WERI-Rb-1 (cell line): ENCODE data around the gene SLC22A13.

Experiments
- DNase-seq: peaks from one replicate; pipeline ENCODE4 v3.0.0-alpha.2; 2020
- H3K27ac ChIP-seq: fragments of 250-450 bp; sonication (Bioruptor Pico); 2 replicates; pipeline ENCODE4 v1.5.1; 2020; ENCODE audit warnings: mild to moderate bottlenecking, moderate library complexity
- H3K27me3 ChIP-seq: fragments of 250-450 bp; sonication (Bioruptor Pico); 2 replicates; pipeline ENCODE4 v1.5.1; 2021; ENCODE audit warnings: mild to moderate bottlenecking, low read depth, moderate library complexity; ENCODE audit not compliant: insufficient read depth, severe bottlenecking
- H3K36me3 ChIP-seq: fragments of 250-450 bp; sonication (Bioruptor Pico); 2 replicates; pipeline ENCODE4 v1.5.1; 2020; ENCODE audit warnings: mild to moderate bottlenecking, moderate library complexity
- H3K4me3 ChIP-seq: 2 replicates; pipeline ENCODE4 v1.5.1; 2011; ENCODE audit warnings: low read depth, mild to moderate bottlenecking, control low read depth, low read length
- H3K9me3 ChIP-seq: fragments of 250-450 bp; sonication (Bioruptor Pico); 2 replicates; pipeline ENCODE4 v1.5.1; 2021; ENCODE audit warnings: mild to moderate bottlenecking, moderate library complexity; ENCODE audit not compliant: severe bottlenecking
- TF ChIP-seq, protein P1 (sequence below): IDR thresholded peaks from 2 replicates; pipeline ENCODE4 v1.5.1; 2011; ENCODE audit warnings: low read depth, mild to moderate bottlenecking, control low read depth, inconsistent platforms, low read length

Gene SLC22A13

DNA sequence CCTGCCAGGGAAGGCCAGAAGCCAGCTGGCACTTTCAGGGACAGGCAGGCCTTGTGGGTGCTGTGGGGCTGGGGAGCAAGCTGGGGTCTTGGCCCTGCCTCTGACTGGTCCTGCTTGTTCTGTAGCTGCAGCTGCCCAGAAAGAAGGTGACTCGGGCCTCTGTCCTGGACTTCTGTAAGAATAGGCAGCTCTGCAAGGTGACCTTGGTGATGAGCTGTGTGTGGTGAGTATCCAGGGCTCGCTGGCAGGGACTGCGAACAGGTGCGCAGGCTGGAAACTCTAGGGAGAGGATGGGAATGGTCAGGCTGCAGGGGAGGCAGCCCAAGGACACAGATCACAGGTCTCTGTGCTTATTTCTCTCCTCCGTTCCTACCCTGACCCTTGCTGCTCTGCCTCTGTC, 47.7 kb downstream of the SLC22A13 start:
- H3K4me3 ChIP-seq: no peak overlapping the region
- TF ChIP-seq, protein P1, sequence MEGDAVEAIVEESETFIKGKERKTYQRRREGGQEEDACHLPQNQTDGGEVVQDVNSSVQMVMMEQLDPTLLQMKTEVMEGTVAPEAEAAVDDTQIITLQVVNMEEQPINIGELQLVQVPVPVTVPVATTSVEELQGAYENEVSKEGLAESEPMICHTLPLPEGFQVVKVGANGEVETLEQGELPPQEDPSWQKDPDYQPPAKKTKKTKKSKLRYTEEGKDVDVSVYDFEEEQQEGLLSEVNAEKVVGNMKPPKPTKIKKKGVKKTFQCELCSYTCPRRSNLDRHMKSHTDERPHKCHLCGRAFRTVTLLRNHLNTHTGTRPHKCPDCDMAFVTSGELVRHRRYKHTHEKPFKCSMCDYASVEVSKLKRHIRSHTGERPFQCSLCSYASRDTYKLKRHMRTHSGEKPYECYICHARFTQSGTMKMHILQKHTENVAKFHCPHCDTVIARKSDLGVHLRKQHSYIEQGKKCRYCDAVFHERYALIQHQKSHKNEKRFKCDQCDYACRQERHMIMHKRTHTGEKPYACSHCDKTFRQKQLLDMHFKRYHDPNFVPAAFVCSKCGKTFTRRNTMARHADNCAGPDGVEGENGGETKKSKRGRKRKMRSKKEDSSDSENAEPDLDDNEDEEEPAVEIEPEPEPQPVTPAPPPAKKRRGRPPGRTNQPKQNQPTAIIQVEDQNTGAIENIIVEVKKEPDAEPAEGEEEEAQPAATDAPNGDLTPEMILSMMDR: no peak

DNA sequence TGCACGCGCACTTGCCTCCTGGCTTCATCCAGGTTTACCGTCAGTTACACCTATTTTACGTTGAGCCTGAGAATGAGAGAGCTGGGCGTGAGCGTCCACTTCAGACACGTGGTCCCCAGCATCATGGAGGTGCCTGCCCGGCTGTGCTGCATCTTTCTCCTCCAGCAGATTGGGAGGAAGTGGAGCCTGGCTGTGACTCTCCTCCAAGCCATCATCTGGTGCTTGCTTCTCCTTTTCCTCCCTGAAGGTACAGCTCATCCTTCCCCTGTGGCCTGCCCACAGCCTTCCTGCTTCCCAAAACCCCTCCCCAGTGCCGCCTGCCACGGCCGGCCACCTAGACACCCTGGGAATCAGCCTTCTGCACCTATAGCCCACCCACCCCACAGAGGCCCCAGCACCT, 48.1 kb downstream of the SLC22A13 start:
- no peaks in the 10 kb centered on the region for H3K27me3 ChIP-seq
- H3K4me3 ChIP-seq: no peak overlapping the region
- no peak for DNase-seq
- H3K9me3 ChIP-seq: no peaks in the 10 kb centered on the region
- H3K27ac ChIP-seq: no peak overlapping the region
- H3K36me3 ChIP-seq: no peaks in the 10 kb centered on the region
- TF ChIP-seq, protein P1: no peak

More for the DNA sequence above, 47.7 kb downstream of the SLC22A13 start:
- no peaks in the 10 kb centered on the region for H3K9me3 ChIP-seq
- H3K27ac ChIP-seq: no peak overlapping the region
- H3K27me3 ChIP-seq: no peaks in the 10 kb centered on the region
- no peak for DNase-seq
- H3K36me3 ChIP-seq: no peaks in the 10 kb centered on the region

DNA sequence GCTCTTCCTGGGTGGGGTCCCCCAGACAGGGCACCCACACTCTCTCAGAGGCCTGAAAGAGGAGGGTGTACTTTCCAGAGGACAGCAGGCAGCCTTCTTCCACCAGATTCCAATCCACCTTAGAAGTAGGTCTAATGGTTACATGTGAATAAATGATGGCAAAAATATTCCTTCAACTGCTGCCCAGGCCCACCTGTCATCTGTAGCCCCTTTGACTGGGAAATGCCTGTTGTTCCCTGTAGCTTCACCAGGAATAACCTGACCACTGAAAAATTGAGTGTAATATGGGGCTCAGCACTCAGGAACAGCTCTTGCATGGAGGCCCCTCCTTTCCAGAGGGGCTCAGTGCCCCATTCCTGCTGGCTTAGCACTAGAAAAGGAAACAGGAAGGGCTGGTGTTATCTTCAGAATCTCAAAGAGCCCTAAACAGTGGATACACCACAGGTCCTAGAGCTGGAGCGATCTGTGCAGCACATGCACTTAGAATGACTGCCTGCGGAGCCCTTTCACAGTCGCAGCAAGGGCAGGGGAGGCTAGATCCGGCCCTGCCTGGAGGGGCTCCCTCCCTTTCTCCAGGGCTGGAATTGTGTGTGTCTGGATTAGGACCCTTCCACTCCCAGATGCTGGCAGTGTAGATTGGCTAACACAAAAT, 48.6 kb downstream of the SLC22A13 start:
- TF ChIP-seq, protein P1: no peak
- H3K27me3 ChIP-seq: no peaks in the 10 kb centered on the region
- DNase-seq: no peak
- H3K27ac ChIP-seq: no peak overlapping the region
- no peak overlapping the region for H3K4me3 ChIP-seq
- H3K9me3 ChIP-seq: no peaks in the 10 kb centered on the region
- no peaks in the 10 kb centered on the region for H3K36me3 ChIP-seq

DNA sequence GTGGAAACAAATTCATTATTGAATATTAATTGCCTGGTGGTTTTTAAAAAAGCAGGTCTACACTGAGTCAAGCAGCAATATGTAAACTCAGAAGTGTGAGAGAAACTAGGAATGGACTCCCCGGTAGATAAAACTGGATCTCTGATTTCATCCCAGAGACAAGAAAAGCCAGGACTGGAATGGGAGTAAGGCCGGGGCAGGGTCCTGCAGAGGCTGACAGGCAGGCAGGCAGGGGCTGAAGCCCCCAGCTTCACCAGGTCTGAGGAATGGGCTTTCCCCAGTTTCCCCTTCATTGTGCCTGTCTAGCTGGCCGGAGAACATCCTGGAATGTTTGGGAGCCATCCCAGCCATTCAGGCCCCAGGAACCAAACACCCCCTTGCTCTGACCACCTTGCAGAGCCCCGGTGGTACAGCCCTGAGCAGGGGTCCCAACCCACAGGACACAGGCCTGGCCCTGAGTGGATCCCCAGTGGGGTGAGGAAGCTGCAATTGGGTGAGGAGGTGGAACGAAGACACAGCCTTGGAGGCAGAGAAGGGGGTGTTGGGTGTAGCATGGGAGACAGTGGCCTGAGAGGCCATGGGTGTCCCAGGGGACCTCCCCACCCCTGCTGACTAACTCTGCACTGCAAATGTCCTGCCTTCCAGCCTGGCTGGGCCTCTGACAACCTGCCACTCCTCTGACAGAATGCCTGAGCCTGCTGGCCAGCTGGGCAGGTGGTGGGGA, 49.3 kb downstream of the SLC22A13 start:
- Histone ChIP-seq H3K4me3 (no peak overlapping the region), H3K27me3 (no peaks in the 10 kb centered on the region), H3K9me3 (no peaks in the 10 kb centered on the region), H3K27ac (no peak overlapping the region), H3K36me3 (no peaks in the 10 kb centered on the region)
- no peak for DNase-seq
- TF ChIP-seq, protein P1: no peak

DNA sequence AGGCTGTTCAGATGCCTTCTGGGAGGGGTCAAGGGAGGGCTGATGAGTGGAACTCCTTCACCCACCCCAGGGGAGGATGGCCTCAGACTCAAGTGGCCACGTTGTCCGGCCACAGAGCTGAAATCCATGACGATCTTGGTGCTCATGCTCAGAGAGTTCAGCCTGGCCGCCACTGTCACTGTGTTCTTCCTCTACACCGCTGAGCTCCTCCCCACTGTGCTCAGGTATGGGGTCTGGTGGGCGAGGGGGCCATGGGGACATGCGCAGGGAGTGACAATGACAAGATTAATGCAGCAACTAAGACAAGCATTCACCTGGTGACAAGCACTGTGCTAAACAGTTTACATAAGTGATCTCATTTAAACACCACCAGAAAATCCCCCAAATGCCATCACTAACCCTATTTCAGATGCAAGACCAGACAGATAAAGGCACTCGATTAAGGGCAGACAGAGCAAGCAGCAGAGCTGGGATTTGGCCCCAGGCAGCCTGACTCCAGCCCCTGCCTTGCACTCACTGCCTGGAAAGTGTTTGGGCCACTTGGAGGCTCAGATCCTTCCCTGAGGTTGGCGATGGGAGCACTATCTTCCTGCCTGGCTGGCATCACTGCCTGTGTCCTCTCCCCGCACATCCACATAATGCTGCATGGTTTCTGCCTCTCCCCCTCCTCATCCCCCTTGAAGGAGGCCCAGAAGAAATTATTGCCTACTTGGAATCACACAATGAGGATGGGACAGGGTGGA, 50.0 kb downstream of the SLC22A13 start:
- Histone ChIP-seq H3K27me3 (no peaks in the 10 kb centered on the region), H3K4me3 (no peak overlapping the region), H3K9me3 (no peaks in the 10 kb centered on the region), H3K27ac (no peak overlapping the region), H3K36me3 (no peaks in the 10 kb centered on the region)
- TF ChIP-seq, protein P1: no peak
- DNase-seq: no peak
